HG03439 (cell line): Measurements from ENCODE around the gene RSF1.

Experiments
- ATAC-seq: cut with Tn5 transposase; IDR thresholded peaks from one replicate; pipeline ENCODE4 v1.9.1; 2021; ENCODE audit warnings: mild to moderate bottlenecking, moderate library complexity; ENCODE audit not compliant: unreplicated experiment

The RSF1 gene

GRCh38 chr11:77750394-77751156 lies 69.9 kb downstream of the RSF1 start:
- no peak for ATAC-seq

GRCh38 chr11:77749232-77749631 lies 71.3 kb downstream of the RSF1 start:
- no peak for ATAC-seq

GRCh38 chr11:77748266-77748665 lies 72.3 kb downstream of the RSF1 start:
- ATAC-seq = no peak

GRCh38 chr11:77747381-77747969 lies 73.0 kb downstream of the RSF1 start:
- ATAC-seq = no peak

GRCh38 chr11:77736473-77736872 lies 84.0 kb downstream of the RSF1 start:
- no peak for ATAC-seq

- ATAC-seq = no peak
Measured at GRCh38 chr11:77734890-77735289, 85.6 kb downstream of the RSF1 start.

GRCh38 chr11:77732143-77732542 lies 88.4 kb downstream of the RSF1 start:
- ATAC-seq = no peak

GRCh38 chr11:77730789-77731188 lies 89.7 kb downstream of the RSF1 start:
- no peak for ATAC-seq

- ATAC-seq = no peak
Measured at GRCh38 chr11:77729063-77729462, 91.5 kb downstream of the RSF1 start.

GRCh38 chr11:77728203-77728786 lies 92.2 kb downstream of the RSF1 start:
- ATAC-seq = no peak

GRCh38 chr11:77726524-77726923 lies 94.0 kb downstream of the RSF1 start:
- peak; percentile 51 for ATAC-seq

GRCh38 chr11:77725433-77725832 lies 95.1 kb downstream of the RSF1 start:
- ATAC-seq = no peak

- no peak for ATAC-seq
Measured at GRCh38 chr11:77724636-77725035, 95.9 kb downstream of the RSF1 start.

- ATAC-seq = no peak
Measured at GRCh38 chr11:77723024-77723423, 97.5 kb downstream of the RSF1 start.

- no peak for ATAC-seq
Measured at GRCh38 chr11:77710358-77710757, 110.2 kb downstream of the RSF1 start.

GRCh38 chr11:77705876-77706579 lies 114.5 kb downstream of the RSF1 start:
- ATAC-seq = no peak

GRCh38 chr11:77705195-77705875 lies 115.2 kb downstream of the RSF1 start:
- ATAC-seq = no peak

GRCh38 chr11:77704029-77704428 lies 116.5 kb downstream of the RSF1 start:
- ATAC-seq = no peak

GRCh38 chr11:77699425-77699824 lies 121.1 kb downstream of the RSF1 start:
- no peak for ATAC-seq

GRCh38 chr11:77698896-77699295 lies 121.6 kb downstream of the RSF1 start:
- ATAC-seq = no peak

- no peak for ATAC-seq
Measured at GRCh38 chr11:77697865-77698264, 122.7 kb downstream of the RSF1 start.
